Stimulated activated CD8-positive, alpha-beta memory T cell treated with anti-CD3 and anti-CD28 coated beads, Interleukin-15, amount 100 ng/mL, for 48 hours (primary cell): Measurements from ENCODE around the gene LRRC7.
"Not testable (repeated sequence)": the region's sequence is repeated elsewhere in the genome, so short reads cannot be mapped to it uniquely, and the experiment has no call there.

Source experiments
- DNase-seq, 2 donors: peaks; one replicate each; pipeline ENCODE4 v3.0.0-alpha.2; 2020; ENCODE audit warnings: low read depth in 2 of 2

Gene LRRC7

DNA sequence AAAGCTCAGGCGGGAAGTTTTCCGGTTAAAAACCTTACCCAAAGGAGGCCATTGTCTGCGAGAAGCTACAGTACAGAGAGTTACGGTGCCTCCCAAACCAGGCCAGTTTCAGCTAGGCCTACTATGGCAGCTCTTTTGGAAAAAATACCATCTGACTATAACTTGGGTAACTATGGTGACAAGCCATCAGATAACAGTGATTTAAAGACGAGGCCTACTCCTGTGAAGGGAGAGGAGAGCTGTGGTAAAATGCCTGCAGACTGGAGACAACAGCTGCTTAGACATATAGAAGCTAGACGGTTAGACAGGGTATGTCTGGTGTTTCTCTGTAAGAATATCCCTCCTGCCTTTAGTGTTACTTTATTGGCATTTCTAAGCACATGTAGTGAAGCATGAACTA lies 471.8 kb downstream of the LRRC7 start:
- no peak for DNase-seq

- DNase-seq, result no peak
These were observed 473.8 kb downstream of the LRRC7 start for GRCh38 chr1:70041317-70042045.

DNA sequence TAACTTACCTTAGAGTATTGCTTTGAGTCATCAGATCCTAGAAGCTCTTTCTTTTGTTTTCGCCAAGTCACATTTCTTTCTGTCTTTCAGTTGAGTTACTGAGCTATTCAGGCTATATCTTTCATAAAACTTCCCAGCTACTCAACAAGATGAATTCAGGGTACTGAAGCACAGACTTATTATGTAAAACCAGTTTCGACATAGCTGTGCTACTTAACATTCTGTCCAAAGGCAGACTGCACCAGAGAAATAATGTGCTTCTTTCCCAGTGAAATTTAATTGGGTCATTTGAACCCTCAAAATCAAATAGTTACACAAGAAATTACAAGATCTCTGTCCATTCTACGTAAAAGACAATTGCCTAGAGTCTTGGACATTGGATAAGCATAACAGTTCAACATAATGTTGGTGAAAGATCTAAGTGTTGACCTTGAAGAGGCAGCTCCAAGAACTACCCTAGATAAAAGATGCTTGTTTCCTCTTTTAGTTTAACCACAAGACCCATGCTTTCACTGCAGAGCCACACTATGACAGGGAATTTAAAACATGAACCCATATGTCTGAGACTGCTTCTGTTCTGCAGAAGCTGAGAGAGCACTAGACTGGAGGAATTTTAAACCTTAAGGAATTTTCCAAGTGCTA lies 474.5 kb downstream of the LRRC7 start:
- no peak for DNase-seq

DNA sequence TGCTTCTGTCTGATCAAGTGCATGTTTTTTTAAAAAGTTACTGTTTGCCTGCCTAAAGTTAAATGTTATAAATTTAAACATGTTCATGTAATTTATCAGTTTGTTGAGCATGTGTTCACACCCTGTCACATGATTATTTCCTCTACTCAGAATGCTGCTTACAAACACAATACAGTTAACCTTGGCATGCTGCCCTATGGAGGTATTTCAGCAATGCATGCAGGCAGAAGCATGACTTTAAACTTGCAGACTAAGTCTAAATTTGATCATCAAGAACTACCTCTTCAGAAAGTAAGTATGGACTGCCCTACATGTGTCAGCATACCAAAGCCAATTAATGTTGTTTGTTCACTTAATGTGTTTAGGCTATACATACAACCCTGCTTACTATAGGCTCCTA lies 476.1 kb downstream of the LRRC7 start:
- no peak for DNase-seq

- DNase-seq, result no peak
These were observed 477.1 kb downstream of the LRRC7 start for GRCh38 chr1:70044832-70045231.

- not testable (repeated sequence) for DNase-seq
These were observed 477.9 kb downstream of the LRRC7 start for GRCh38 chr1:70045581-70045980.

DNA sequence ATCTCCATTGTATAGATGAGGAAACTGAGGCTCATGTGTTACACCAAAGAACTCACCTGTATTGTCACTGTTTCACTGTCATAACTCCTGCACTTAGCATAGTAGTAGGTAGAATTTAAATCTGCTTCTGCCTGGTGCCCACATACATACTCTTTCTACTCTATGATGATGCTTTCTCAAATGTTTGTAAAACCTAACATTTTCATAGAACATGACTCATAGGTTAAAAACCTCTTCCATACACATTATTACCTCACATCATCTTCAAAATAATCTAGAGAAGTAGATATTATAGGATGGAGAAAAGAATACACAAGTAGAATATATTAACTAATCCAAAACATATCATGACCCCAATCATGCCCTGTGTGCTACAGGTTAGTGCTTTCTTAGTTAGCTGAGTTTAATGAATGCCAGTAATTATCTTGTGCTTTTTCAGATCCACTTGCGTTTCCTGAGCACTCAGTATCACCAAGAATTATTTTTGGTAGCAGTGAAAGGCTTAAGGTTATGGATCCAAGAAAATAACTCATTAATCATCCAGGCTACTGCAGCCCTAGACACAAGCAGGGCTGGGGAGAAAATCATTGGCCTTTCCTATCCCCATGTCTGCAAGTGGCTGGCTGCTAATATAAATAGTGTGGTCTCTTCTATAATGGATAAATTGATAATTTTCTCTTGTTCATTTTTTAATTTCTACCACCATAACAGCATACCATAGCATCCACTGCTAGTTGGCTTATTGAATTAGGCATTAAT lies 480.8 kb downstream of the LRRC7 start:
- DNase-seq, result no peak

GRCh38 chr1:70051926-70052325 lies 484.2 kb downstream of the LRRC7 start:
- no peak for DNase-seq

GRCh38 chr1:70057500-70057899 lies 489.8 kb downstream of the LRRC7 start:
- DNase-seq, result no peak

- no peak for DNase-seq
These were observed 493.5 kb downstream of the LRRC7 start for GRCh38 chr1:70061231-70061630.

DNA sequence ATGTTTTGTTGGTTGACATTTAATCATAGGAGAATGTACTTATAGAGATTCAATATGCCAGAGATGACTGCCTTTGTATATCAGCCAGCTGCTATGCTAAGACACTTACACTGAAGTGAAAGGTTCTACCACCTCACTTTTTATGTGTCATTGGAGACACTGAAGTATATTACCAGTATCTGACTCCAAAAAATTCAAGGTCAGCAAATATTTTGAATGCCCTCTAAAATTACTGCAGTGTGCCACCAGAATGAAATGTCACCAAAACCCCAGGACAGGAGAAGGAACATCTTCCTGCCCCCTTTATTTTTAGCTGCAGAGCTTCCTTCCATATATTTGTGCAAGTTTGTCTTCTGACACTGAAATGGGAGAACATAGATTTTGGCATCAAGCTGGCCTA lies 496.1 kb downstream of the LRRC7 start:
- no peak for DNase-seq

DNA sequence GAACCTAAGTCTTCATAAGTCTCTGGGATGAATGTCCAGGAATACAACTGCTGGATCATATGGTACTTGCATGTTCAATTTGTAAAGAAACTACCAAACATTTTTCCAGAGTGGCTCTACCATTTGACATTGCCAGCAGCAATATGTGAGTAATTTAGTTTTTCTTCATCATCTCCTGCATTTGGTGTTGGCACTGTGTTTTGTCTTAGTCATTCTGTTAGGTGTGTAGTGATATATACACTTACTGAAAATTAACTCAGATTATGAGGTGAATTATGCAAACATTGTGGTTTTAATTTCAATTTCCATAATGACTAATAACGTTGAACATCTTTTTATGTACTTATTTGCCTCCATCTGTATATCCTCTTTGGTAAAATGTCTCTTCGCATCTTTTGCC lies 499.0 kb downstream of the LRRC7 start:
- no peak for DNase-seq

GRCh38 chr1:70071601-70072000 lies 503.9 kb downstream of the LRRC7 start:
- DNase-seq, result no peak

DNA sequence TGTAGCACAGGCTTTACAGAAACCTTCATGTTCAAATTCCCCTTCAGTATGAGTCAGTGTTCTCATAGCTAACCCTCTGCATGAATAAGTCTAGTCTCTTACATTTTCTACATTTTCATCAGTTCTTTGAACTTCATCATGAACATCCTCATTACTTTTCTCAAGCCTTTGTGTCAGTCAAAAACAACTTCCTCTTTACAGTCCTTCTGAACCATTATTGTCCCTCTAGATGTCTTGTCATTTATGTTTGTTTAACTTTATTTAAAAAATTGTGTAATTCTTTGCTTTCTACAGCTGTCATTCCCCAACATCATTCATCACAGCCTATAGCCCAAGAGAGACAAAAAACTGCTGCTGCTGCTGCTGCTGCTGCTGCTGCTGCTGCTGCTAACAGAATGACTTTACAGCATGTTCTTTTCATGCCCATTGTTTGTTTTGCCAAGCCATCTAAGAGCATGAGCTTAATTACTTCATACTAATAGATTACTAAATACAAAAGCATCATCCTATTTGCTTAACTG lies 504.6 kb downstream of the LRRC7 start:
- DNase-seq, result no peak

DNA sequence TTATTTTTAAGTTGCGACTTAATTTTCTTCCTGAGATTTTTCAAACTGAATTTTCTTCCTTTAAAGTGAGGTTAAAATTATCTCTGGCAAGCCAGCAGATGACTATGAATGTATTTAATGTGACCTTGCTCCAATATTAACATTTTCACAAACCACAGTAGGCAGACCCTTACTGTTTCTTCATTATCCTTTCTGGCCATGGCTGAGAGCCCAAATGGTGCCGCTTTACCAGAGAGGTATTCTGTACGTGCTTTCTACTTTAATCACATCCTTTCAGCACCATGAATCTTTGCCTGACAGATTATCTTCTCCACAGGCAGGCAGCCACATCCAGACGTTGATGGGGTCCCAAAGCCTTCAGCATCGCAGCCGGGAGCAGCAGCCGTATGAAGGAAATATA lies 508.0 kb downstream of the LRRC7 start:
- no peak for DNase-seq

DNA sequence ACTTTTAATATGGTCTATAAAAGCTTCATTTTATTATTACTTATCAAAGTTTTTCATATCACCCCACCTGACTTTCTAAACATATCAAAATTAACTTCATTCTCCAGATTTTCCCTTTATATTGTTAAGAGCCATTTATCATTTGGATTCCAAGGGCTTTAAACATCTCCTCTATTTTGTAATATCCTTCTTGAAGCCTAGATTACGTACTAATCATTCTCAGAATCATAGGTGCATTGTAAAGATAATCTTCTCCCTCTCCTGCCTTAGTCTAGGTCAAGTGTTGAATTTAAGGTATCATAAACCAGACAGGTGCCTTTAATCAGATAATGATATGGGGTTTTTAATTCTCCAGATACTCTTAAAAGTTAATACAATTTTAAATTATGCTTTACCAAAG lies 509.3 kb downstream of the LRRC7 start:
- no peak for DNase-seq

GRCh38 chr1:70079546-70079945 lies 511.8 kb downstream of the LRRC7 start:
- DNase-seq, result no peak

DNA sequence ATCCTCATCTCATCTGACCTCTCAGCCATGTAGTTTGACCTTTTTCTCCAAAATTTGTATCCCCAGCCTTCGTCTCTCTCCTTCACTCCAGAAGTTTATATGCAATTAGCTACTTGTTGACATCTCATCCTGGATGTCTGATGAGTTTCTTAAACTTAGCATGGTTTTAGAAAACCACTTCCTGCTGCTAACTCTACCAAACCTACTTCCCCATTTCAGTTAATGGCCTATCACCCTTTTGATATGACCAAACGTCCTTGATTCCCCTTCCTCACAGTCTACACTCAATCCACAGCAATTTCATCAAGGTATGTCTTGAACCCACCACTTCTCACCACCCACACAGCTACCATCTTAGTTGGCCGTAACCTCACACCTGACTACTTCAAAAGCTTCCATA lies 515.8 kb downstream of the LRRC7 start:
- no peak for DNase-seq

- no peak for DNase-seq
These were observed 516.7 kb downstream of the LRRC7 start for GRCh38 chr1:70084314-70084915.

DNA sequence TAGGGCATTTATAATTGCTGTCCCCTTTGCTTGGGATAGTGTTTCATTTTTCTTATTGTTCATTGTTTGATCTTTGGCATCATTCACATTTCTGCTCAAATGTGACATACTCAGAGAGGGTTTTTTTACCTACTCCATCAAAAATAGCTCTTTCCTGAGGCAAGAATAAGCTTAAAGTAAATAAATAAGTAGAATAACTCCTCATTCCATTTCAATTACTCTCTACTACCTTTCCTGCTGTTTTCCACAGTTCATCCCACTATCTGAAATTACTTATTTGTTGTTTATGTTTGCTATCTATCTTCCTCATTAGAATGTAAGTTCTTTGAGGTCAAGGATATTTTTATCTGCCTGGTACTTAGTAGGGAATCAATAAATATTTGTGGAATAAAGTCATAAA lies 517.8 kb downstream of the LRRC7 start:
- DNase-seq, result no peak

- DNase-seq, result no peak
These were observed 519.2 kb downstream of the LRRC7 start for GRCh38 chr1:70086897-70087296.

- DNase-seq, result no peak
These were observed 522.4 kb downstream of the LRRC7 start for GRCh38 chr1:70090141-70090540.
